ENCODE measurements around the gene TMUB1.

TMUB1 gene

DNA sequence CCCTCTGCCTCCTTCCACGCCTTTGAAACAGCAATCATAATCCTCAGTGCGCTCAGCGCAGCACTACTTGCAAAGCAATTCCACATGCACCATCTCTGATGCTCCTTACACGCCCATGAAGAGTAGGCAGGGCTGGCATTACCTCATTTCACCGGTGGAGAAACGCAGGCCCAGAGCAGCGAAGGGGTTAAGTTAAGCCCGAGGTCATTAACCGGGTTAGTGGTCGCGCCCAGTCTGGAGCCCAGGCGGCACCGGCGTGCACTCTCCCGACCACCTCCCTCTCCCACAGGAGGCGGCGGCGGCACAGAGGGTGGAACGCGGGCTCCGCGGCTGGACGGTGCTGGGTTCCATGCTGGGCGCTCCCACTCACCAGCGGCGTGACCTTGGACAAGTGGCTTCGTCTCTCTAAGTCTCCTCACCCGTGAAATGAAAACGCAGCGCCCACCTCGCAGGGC is 3.2 kb downstream of the TMUB1 start:
- peak overlapping the region; percentile 100 for H3K4me2 ChIP-seq (ENCODE audit: low read depth, low read length, poor library complexity, severe bottlenecking)
- H3K9me2 ChIP-seq (replicated peaks; ENCODE audit: low read depth, low read length): no peaks in the 10 kb centered on the region
- 0 out of 2 replicates have a peak, but pooled peaks cover 5% of the 10 kb centered on the region for H3F3A ChIP-seq (ENCODE audit: low read depth)
- no peaks in the 10 kb centered on the region for H3K27me3 ChIP-seq (ENCODE audit: insufficient read depth, low read length, poor library complexity, severe bottlenecking)
- TF ChIP-seq CTCF (conservative IDR thresholded peaks at IDR 0.05; ENCODE audit: low read length) (no peak), EZH2phosphoT487 (IDR thresholded peaks at IDR 0.05; ENCODE audit: borderline replicate concordance) (no peak)
- H3K9ac ChIP-seq (ENCODE audit: low read depth, low read length, poor library complexity, severe bottlenecking): peak overlapping the region; percentile 99
- H3K79me2 ChIP-seq (ENCODE audit: insufficient read depth, low read length): peaks cover 40% of the 10 kb centered on the region
- peak overlapping the region; percentile 93 for H2AFZ ChIP-seq (ENCODE audit: low read length)
- H3K36me3 ChIP-seq (ENCODE audit: insufficient read depth, low read length): peaks cover 14% of the 10 kb centered on the region; the same call in 1 of the 2 replicates
- peaks cover 29% of the 10 kb centered on the region for H3K4me1 ChIP-seq (ENCODE audit: insufficient read depth, low read length, poor library complexity, severe bottlenecking)
- H4K20me1 ChIP-seq (ENCODE audit: insufficient read depth, low read length, poor library complexity, severe bottlenecking): peaks cover 14% of the 10 kb centered on the region
- H3K9me3 ChIP-seq (ENCODE audit: insufficient read depth, low read depth, low read length): no peaks in the 10 kb centered on the region
- H3K4me3 ChIP-seq (ENCODE audit: low read length, poor library complexity, severe bottlenecking): peak overlapping the region; percentile 100

GRCh38 chr7:151079199-151079910 is 3.9 kb downstream of the TMUB1 start:
- H3K79me2 ChIP-seq (ENCODE audit: insufficient read depth, low read length): peaks cover 40% of the 10 kb centered on the region
- no peaks in the 10 kb centered on the region for H3K9me2 ChIP-seq (replicated peaks; ENCODE audit: low read depth, low read length)
- H3K4me3 ChIP-seq (ENCODE audit: low read length, poor library complexity, severe bottlenecking): peak overlapping the region; percentile 100
- H3K9ac ChIP-seq (ENCODE audit: low read depth, low read length, poor library complexity, severe bottlenecking): peak overlapping the region; percentile 99
- peak overlapping the region; percentile 100 for H3K4me2 ChIP-seq (ENCODE audit: low read depth, low read length, poor library complexity, severe bottlenecking)
- H3K9me3 ChIP-seq (ENCODE audit: insufficient read depth, low read depth, low read length): no peaks in the 10 kb centered on the region
- H4K20me1 ChIP-seq (ENCODE audit: insufficient read depth, low read length, poor library complexity, severe bottlenecking): peaks cover 14% of the 10 kb centered on the region
- peaks cover 21% of the 10 kb centered on the region; the same call in 1 of the 2 replicates for H3K36me3 ChIP-seq (ENCODE audit: insufficient read depth, low read length)
- peaks cover 25% of the 10 kb centered on the region for H3K4me1 ChIP-seq (ENCODE audit: insufficient read depth, low read length, poor library complexity, severe bottlenecking)
- H3F3A ChIP-seq (ENCODE audit: low read depth): 0 out of 2 replicates have a peak, but pooled peaks cover 5% of the 10 kb centered on the region
- H2AFZ ChIP-seq (ENCODE audit: low read length): no peak overlapping the region
- TF ChIP-seq CTCF (conservative IDR thresholded peaks at IDR 0.05; ENCODE audit: low read length) (no peak), EZH2phosphoT487 (IDR thresholded peaks at IDR 0.05; ENCODE audit: borderline replicate concordance) (no peak)
- no peaks in the 10 kb centered on the region for H3K27me3 ChIP-seq (ENCODE audit: insufficient read depth, low read length, poor library complexity, severe bottlenecking)

- Histone ChIP-seq H3K4me3 (ENCODE audit: low read length, poor library complexity, severe bottlenecking) (peak overlapping the region; percentile 100), H3F3A (ENCODE audit: low read depth) (0 out of 2 replicates have a peak, but pooled peaks cover 5% of the 10 kb centered on the region), H3K4me1 (ENCODE audit: insufficient read depth, low read length, poor library complexity, severe bottlenecking) (peaks cover 20% of the 10 kb centered on the region), H3K27me3 (ENCODE audit: insufficient read depth, low read length, poor library complexity, severe bottlenecking) (no peaks in the 10 kb centered on the region), H2AFZ (ENCODE audit: low read length) (no peak overlapping the region), H3K79me2 (ENCODE audit: insufficient read depth, low read length) (peaks cover 40% of the 10 kb centered on the region), H3K9ac (ENCODE audit: low read depth, low read length, poor library complexity, severe bottlenecking) (peak overlapping the region; percentile 99), H3K9me3 (ENCODE audit: insufficient read depth, low read depth, low read length) (no peaks in the 10 kb centered on the region), H3K36me3 (ENCODE audit: insufficient read depth, low read length) (peaks cover 30% of the 10 kb centered on the region; the same call in 1 of the 2 replicates), H3K9me2 (replicated peaks; ENCODE audit: low read depth, low read length) (no peaks in the 10 kb centered on the region), H3K4me2 (ENCODE audit: low read depth, low read length, poor library complexity, severe bottlenecking) (peak overlapping the region; percentile 100), H4K20me1 (ENCODE audit: insufficient read depth, low read length, poor library complexity, severe bottlenecking) (peaks cover 14% of the 10 kb centered on the region)
- TF ChIP-seq EZH2phosphoT487 (IDR thresholded peaks at IDR 0.05; ENCODE audit: borderline replicate concordance): no peak
- TF ChIP-seq CTCF (conservative IDR thresholded peaks at IDR 0.05; ENCODE audit: low read length): no peak
Measured at GRCh38 chr7:151078233-151079040, 4.9 kb downstream of the TMUB1 start.
